Measurements from ENCODE around the gene CA10.

The CA10 gene

GRCh38 chr17:52159246-52160135, 977 bp upstream of the CA10 start:
- Histone ChIP-seq H3K79me2 (no peaks in the 10 kb centered on the region), H2AFZ (peak overlapping the region; percentile 72), H3K27me3 (ENCODE audit: control insufficient read depth, insufficient read depth, low read length) (no peaks in the 10 kb centered on the region), H3K4me2 (ENCODE audit: low read length) (no peak overlapping the region), H3K36me3 (ENCODE audit: control insufficient read depth, insufficient read depth, low read length) (no peaks in the 10 kb centered on the region), H3K9me3 (ENCODE audit: control insufficient read depth, low read length) (no peaks in the 10 kb centered on the region), H3K27ac (no peak overlapping the region), H3K4me1 (no peaks in the 10 kb centered on the region), H3K9ac (no peak overlapping the region), H3K4me3 (ENCODE audit: low read depth, low read length) (no peak overlapping the region)
- no peak for TF ChIP-seq CTCF (IDR thresholded peaks at IDR 0.05)

- Histone ChIP-seq H3K4me2 (ENCODE audit: low read length) (peak overlapping the region; percentile 37), H2AFZ (peak overlapping the region; percentile 72), H3K36me3 (ENCODE audit: control insufficient read depth, insufficient read depth, low read length) (no peaks in the 10 kb centered on the region), H3K79me2 (no peaks in the 10 kb centered on the region), H3K9me3 (ENCODE audit: control insufficient read depth, low read length) (no peaks in the 10 kb centered on the region), H3K4me3 (ENCODE audit: low read depth, low read length) (no peak overlapping the region), H3K27me3 (ENCODE audit: control insufficient read depth, insufficient read depth, low read length) (no peaks in the 10 kb centered on the region), H3K4me1 (no peaks in the 10 kb centered on the region), H3K9ac (no peak overlapping the region), H3K27ac (no peak overlapping the region)
- TF ChIP-seq CTCF (IDR thresholded peaks at IDR 0.05), result no peak
Observed at GRCh38 chr17:52157603-52158449, 688 bp downstream of the CA10 start.

- no peak for TF ChIP-seq CTCF (IDR thresholded peaks at IDR 0.05)
- H3K4me3 ChIP-seq (ENCODE audit: low read depth, low read length), result no peak overlapping the region
- H3K27ac ChIP-seq, result no peak overlapping the region
- no peaks in the 10 kb centered on the region for H3K4me1 ChIP-seq
- H3K4me2 ChIP-seq (ENCODE audit: low read length), result no peak overlapping the region
- H2AFZ ChIP-seq, result peak overlapping the region; percentile 72
- H3K36me3 ChIP-seq (ENCODE audit: control insufficient read depth, insufficient read depth, low read length), result no peaks in the 10 kb centered on the region
- H3K27me3 ChIP-seq (ENCODE audit: control insufficient read depth, insufficient read depth, low read length), result no peaks in the 10 kb centered on the region
- H3K9ac ChIP-seq, result no peak overlapping the region
- H3K9me3 ChIP-seq (ENCODE audit: control insufficient read depth, low read length), result no peaks in the 10 kb centered on the region
- no peaks in the 10 kb centered on the region for H3K79me2 ChIP-seq
Observed at GRCh38 chr17:52156576-52157570, 1.6 kb downstream of the CA10 start.

- Histone ChIP-seq H3K4me2 (ENCODE audit: low read length) (no peak overlapping the region), H3K27me3 (ENCODE audit: control insufficient read depth, insufficient read depth, low read length) (no peaks in the 10 kb centered on the region), H3K27ac (no peak overlapping the region), H3K4me3 (ENCODE audit: low read depth, low read length) (no peak overlapping the region), H3K36me3 (ENCODE audit: control insufficient read depth, insufficient read depth, low read length) (no peaks in the 10 kb centered on the region), H2AFZ (no peak overlapping the region), H3K4me1 (no peaks in the 10 kb centered on the region), H3K9ac (no peak overlapping the region), H3K9me3 (ENCODE audit: control insufficient read depth, low read length) (no peaks in the 10 kb centered on the region), H3K79me2 (no peaks in the 10 kb centered on the region)
- no peak for TF ChIP-seq CTCF (IDR thresholded peaks at IDR 0.05)
Observed at GRCh38 chr17:52155301-52155700, 3.2 kb downstream of the CA10 start.

All from parathyroid adenoma (tissue), 2 donors.